Stomach (tissue), 4 donors: ENCODE measurements around the gene PYGB.

Experiments used
- EP300 ChIP-seq: sonication (generic); formaldehyde crosslinking; IDR thresholded peaks from one replicate; pipeline ENCODE4 v1.6.1; 2017; ENCODE audit warnings: antibody characterized with exemption
- TF ChIP-seq, protein P1 (sequence below), 7 experiments: fragments of 450-650 bp in 4 of 7; fragments of 200-600 bp in 3 of 7; sonication (generic) in 3 of 7; IDR thresholded peaks; one replicate each; pipeline ENCODE4 v1.5.1; 2016 to 2019; ENCODE audit warnings: antibody characterized with exemption in 7 of 7, control low read depth in 2 of 7, mild to moderate bottlenecking in 1 of 7

DNA sequence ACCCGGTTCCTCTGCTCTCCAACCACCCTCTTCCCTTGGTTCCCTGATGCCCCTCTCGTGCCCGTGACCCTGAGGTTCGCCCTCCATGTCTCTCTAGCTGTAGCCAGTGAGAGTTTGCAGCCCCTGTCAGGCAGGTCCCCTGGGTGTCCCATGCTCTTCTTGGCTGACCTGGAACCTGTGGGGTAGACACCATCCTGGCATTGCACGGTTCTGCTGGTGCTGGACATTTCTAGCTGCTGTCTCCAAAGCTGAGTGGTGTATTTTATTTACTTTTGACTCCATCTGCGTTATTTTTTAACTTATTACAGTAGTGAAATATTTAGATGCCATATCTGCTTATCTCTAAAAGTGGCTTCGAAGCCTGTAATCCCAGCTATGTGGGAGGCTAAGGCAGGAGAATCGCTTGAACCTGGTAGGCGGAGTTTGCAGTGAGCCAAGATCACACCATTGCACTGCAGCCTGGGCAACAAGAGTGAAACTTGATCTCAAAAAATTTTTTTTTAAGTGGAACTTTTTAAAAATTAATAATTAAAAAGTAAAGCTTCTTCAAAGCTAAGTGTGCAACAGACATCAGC lies 39.8 kb upstream of the PYGB start:
- TF ChIP-seq, protein P1, sequence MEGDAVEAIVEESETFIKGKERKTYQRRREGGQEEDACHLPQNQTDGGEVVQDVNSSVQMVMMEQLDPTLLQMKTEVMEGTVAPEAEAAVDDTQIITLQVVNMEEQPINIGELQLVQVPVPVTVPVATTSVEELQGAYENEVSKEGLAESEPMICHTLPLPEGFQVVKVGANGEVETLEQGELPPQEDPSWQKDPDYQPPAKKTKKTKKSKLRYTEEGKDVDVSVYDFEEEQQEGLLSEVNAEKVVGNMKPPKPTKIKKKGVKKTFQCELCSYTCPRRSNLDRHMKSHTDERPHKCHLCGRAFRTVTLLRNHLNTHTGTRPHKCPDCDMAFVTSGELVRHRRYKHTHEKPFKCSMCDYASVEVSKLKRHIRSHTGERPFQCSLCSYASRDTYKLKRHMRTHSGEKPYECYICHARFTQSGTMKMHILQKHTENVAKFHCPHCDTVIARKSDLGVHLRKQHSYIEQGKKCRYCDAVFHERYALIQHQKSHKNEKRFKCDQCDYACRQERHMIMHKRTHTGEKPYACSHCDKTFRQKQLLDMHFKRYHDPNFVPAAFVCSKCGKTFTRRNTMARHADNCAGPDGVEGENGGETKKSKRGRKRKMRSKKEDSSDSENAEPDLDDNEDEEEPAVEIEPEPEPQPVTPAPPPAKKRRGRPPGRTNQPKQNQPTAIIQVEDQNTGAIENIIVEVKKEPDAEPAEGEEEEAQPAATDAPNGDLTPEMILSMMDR (IDR thresholded peaks at IDR 0.05): no peak
- TF ChIP-seq EP300: no peak
